Mammary epithelial cell (primary cell): ENCODE results near the gene CASZ1.

ENCODE experiments used
- EZH2 ChIP-seq: IDR thresholded peaks from 2 replicates; pipeline ENCODE4 v1.6.1; 2012; ENCODE audit warnings: low read length, inconsistent platforms, borderline replicate concordance
- TF ChIP-seq, protein P1 (sequence below), 2 donors: IDR thresholded peaks in 1 of 2; conservative IDR thresholded peaks in 1 of 2; 2 replicates each; pipeline ENCODE4 v1.5.1; 2011 to 2012; ENCODE audit warnings: inconsistent platforms in 2 of 2, low read length in 2 of 2, mild to moderate bottlenecking in 2 of 2, control low read depth in 1 of 2, low read depth in 1 of 2; ENCODE audit not compliant: insufficient read depth in 1 of 2; ENCODE audit errors: extremely low read depth in 1 of 2

DNA sequence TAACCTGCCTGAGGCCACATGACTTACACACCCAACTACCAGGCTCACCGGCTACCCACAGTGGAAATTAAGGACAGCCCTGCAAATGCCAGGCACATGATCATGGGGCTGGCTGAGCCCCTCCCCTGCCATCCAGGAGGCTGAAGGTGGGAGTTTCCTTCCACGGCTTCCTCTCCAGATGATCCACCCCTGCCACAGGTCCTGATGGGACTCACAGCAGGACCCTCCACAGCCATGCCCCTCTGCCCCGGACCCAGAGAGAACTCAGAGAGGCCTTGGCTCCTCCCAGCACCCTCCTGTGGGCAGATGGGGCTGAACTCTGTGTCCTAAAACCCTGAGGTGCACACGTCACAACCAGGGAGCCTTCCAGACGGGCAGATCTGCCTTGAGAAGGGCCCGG, 29.1 kb upstream of the CASZ1 start:
- TF ChIP-seq, protein P1, sequence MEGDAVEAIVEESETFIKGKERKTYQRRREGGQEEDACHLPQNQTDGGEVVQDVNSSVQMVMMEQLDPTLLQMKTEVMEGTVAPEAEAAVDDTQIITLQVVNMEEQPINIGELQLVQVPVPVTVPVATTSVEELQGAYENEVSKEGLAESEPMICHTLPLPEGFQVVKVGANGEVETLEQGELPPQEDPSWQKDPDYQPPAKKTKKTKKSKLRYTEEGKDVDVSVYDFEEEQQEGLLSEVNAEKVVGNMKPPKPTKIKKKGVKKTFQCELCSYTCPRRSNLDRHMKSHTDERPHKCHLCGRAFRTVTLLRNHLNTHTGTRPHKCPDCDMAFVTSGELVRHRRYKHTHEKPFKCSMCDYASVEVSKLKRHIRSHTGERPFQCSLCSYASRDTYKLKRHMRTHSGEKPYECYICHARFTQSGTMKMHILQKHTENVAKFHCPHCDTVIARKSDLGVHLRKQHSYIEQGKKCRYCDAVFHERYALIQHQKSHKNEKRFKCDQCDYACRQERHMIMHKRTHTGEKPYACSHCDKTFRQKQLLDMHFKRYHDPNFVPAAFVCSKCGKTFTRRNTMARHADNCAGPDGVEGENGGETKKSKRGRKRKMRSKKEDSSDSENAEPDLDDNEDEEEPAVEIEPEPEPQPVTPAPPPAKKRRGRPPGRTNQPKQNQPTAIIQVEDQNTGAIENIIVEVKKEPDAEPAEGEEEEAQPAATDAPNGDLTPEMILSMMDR (conservative IDR thresholded peaks at IDR 0.05 in 1 of 2, IDR thresholded peaks at IDR 0.05 in 1 of 2; ENCODE audit: extremely low read depth in 1 of 2, insufficient read depth in 1 of 2, low read depth in 1 of 2, low read length in 2 of 2) = no peak
- no peak for TF ChIP-seq EZH2
